GM13977 (cell line): ENCODE measurements around the gene TKTL1.
A peak's percentile ranks its signal among the peaks of the same experiment; 100 is the strongest.

Source experiments
- DNase-seq: peaks from one replicate; pipeline ENCODE4 v3.0.0; 2012; ENCODE audit warnings: low spot score
- CTCF ChIP-seq: IDR thresholded peaks from 2 replicates; pipeline ENCODE4 v1.5.1; 2012; ENCODE audit warnings: mild to moderate bottlenecking, control low read depth; ENCODE audit not compliant: insufficient read depth; ENCODE audit errors: extremely low read depth, missing control alignments
- in situ Hi-C: fragments of 300-500 bp; cut with MboI; formaldehyde crosslinking; loops from one replicate; pipeline ENCODE4 v1.12.0; 2022; ENCODE audit warnings: low sequenced_read_pairs, low pct_unique_long_range_greater_than_20kb, mixed read lengths, inconsistent platforms; ENCODE audit not compliant: unreplicated experiment

TKTL1 gene

GRCh38 chrX:154373340-154374306 is 78.0 kb downstream of the TKTL1 start:
- in situ Hi-C loops: no loop called here
- peak; percentile 51 for DNase-seq
- no peak for TF ChIP-seq CTCF

GRCh38 chrX:154374313-154375155 is 78.9 kb downstream of the TKTL1 start, which contains the start of gene FLNA:
TSS of gene FLNA (minus strand) at chrX:154374634. CDS start at chrX:154371245, 3,389 bp downstream.
- peak; percentile 64 for DNase-seq
- in situ Hi-C loops: no loop called here
- peak; percentile 45 for TF ChIP-seq CTCF

GRCh38 chrX:154375156-154375504 is 79.5 kb downstream of the TKTL1 start:
- DNase-seq: no peak
- in situ Hi-C loops: no loop called here
- TF ChIP-seq CTCF: no peak

GRCh38 chrX:154376774-154377173 is 81.2 kb downstream of the TKTL1 start:
- no peak for DNase-seq
- in situ Hi-C loops: no loop called here
- TF ChIP-seq CTCF: no peak

- TF ChIP-seq CTCF: no peak
- DNase-seq: no peak
- in situ Hi-C loops: no loop called here
Measured at GRCh38 chrX:154378059-154378798, 82.6 kb downstream of the TKTL1 start.
